NCI-H2196 (cell line): ENCODE measurements around the gene MACROD2.
"Not testable (repeated sequence)": the region's sequence is repeated elsewhere in the genome, so short reads cannot be mapped to it uniquely, and the experiment has no call there.

Experiments used
- DNase-seq: peaks from one replicate; lab custom pipeline; 2025; ENCODE audit not compliant: unreplicated experiment; lab: John Stamatoyannopoulos, UW

The MACROD2 gene

GRCh38 chr20:16005021-16005914 is 2010.0 kb downstream of the MACROD2 start:
- DNase-seq: no peak

- DNase-seq: no peak
These were observed 2010.7 kb downstream of the MACROD2 start for GRCh38 chr20:16005915-16006493.

- DNase-seq: no peak
These were observed 2011.8 kb downstream of the MACROD2 start for GRCh38 chr20:16007164-16007563.

- no peak for DNase-seq
These were observed 2012.6 kb downstream of the MACROD2 start for GRCh38 chr20:16007962-16008361.

- DNase-seq: no peak
These were observed 2015.7 kb downstream of the MACROD2 start for GRCh38 chr20:16011056-16011455.

- no peak for DNase-seq
These were observed 2016.2 kb downstream of the MACROD2 start for GRCh38 chr20:16011519-16011918.

GRCh38 chr20:16012934-16013333 is 2017.6 kb downstream of the MACROD2 start:
- not testable (repeated sequence) for DNase-seq

GRCh38 chr20:16013631-16014030 is 2018.3 kb downstream of the MACROD2 start:
- no peak for DNase-seq

GRCh38 chr20:16014436-16014835 is 2019.1 kb downstream of the MACROD2 start:
- DNase-seq: no peak

- no peak for DNase-seq
These were observed 2022.3 kb downstream of the MACROD2 start for GRCh38 chr20:16017656-16018055.

GRCh38 chr20:16018881-16019280 is 2023.6 kb downstream of the MACROD2 start:
- DNase-seq: no peak

- no peak for DNase-seq
These were observed 2025.7 kb downstream of the MACROD2 start for GRCh38 chr20:16020971-16021370.

GRCh38 chr20:16025084-16025483 is 2029.8 kb downstream of the MACROD2 start:
- no peak for DNase-seq

- DNase-seq: no peak
These were observed 2032.4 kb downstream of the MACROD2 start for GRCh38 chr20:16027686-16028085.

- no peak for DNase-seq
These were observed 2033.6 kb downstream of the MACROD2 start for GRCh38 chr20:16028923-16029322.

GRCh38 chr20:16030253-16030652 is 2034.9 kb downstream of the MACROD2 start:
- no peak for DNase-seq

- DNase-seq: no peak
These were observed 2040.3 kb downstream of the MACROD2 start for GRCh38 chr20:16035576-16035975.

- DNase-seq: no peak
These were observed 2041.0 kb downstream of the MACROD2 start for GRCh38 chr20:16036331-16036730.

GRCh38 chr20:16040742-16041141 is 2045.4 kb downstream of the MACROD2 start:
- no peak for DNase-seq

GRCh38 chr20:16042731-16043130 is 2047.4 kb downstream of the MACROD2 start:
- DNase-seq: no peak

- DNase-seq: no peak
These were observed 2048.6 kb downstream of the MACROD2 start for GRCh38 chr20:16043931-16044330.

- no peak for DNase-seq
These were observed 2053.6 kb downstream of the MACROD2 start for GRCh38 chr20:16048876-16049275.
